ENCODE results near the gene ATP11A. TPM values are rescaled to one million over a fixed set of nuclear protein-coding genes. Genes with fewer than 3 reads are reported as not detected.

The ATP11A gene
- total and polyA plus RNA-seq, 2 experiments from 2014 or later, result 4.9 to 5.0 TPM

DNA sequence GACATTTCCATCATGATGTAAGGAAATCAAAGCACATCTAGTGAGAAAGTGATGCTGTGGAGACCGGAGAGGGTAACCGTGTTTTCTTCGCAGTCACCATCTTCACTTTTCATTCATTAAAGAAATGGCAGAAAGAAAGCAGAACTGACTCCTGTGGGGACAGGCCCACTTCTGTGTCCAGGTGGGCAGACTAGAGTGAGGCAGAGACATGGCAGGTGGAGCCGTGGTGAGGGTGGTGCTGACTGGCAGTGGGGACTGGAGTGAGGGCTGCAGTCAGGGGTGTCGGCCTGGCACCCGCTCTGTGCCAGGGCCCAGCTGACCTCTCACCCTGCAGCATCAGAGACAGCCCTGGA, 207.7 kb downstream of the ATP11A start:
- Histone ChIP-seq H3K36me3 (ENCODE audit: low read depth) (no peaks in the 10 kb centered on the region), H4K20me1 (ENCODE audit: insufficient read depth) (no peaks in the 10 kb centered on the region), H3K27me3 (replicated peaks; ENCODE audit: insufficient read depth) (peaks cover 62% of the 10 kb centered on the region), H3K4me2 (ENCODE audit: unreplicated experiment) (no peak overlapping the region), H3K4me1 (ENCODE audit: insufficient read depth) (no peaks in the 10 kb centered on the region), H3F3A (ENCODE audit: insufficient read depth) (no peaks in the 10 kb centered on the region), H3K9me2 (ENCODE audit: insufficient read depth) (no peaks in the 10 kb centered on the region), H3K9me3 (ENCODE audit: low read depth) (no peaks in the 10 kb centered on the region), H3K9ac (no peak overlapping the region), H3K27ac (no peak overlapping the region), H2AFZ (no peak overlapping the region), H3K4me3 (no peak overlapping the region), H3K79me2 (ENCODE audit: insufficient read depth) (no peaks in the 10 kb centered on the region)
- WGBS, 2 experiments (ENCODE audit: low coverage in 1 of 2, low lambda C conversion rate in 2 of 2, missing lambda C conversion rate in 2 of 2), result 90 to 91% methylated on average over 6 of the region's 6 CpGs
- TF ChIP-seq EZH2 (IDR thresholded peaks at IDR 0.05; ENCODE audit: insufficient read depth, poor library complexity, severe bottlenecking) (no peak), EZH2phosphoT487 (IDR thresholded peaks at IDR 0.05; ENCODE audit: insufficient read depth, low read depth) (no peak)
- in situ Hi-C loops (cut with MboI), result no loop called here
- no peak for DNase-seq

DNA sequence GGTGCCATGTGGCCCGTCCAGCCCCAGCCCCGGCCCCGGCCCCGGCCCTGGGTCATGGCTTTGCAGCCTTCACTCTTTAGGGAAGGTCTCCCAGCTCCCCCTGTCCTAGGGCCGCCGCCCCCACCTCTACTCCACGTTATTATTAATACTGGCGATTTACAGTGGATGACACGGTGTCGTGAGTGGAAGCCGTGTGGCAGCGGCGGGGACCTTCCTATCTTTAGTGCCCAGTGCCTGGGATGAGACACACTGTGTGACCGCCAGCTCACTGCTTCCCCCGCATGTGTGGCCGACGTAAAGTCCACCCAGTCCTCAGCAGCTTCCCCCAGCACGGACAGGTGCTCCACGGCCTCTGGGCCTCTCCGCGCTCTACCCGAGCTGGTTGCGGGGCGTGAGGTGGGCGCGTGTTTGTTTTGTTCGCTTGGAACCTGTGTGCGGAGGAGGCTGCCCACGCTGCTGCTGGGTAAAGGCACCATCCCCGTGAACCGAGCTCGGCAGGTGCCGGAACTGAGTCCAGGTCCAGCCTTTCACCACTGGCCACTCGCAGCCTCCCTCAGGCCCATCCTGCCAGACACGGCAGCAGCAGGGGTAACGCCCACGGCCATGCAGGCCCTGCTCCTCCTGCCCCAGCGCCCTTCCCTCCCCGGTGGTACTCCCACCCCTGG, 208.2 kb downstream of the ATP11A start:
- H2AFZ ChIP-seq, result no peak overlapping the region
- H3K4me3 ChIP-seq, result no peak overlapping the region
- H3K9me3 ChIP-seq (ENCODE audit: low read depth), result no peaks in the 10 kb centered on the region
- H3K9me2 ChIP-seq (ENCODE audit: insufficient read depth), result no peaks in the 10 kb centered on the region
- H3F3A ChIP-seq (ENCODE audit: insufficient read depth), result no peaks in the 10 kb centered on the region
- no peaks in the 10 kb centered on the region for H3K4me1 ChIP-seq (ENCODE audit: insufficient read depth)
- in situ Hi-C loops (cut with MboI), result no loop called here
- no peaks in the 10 kb centered on the region for H3K79me2 ChIP-seq (ENCODE audit: insufficient read depth)
- H3K9ac ChIP-seq, result no peak overlapping the region
- DNase-seq, result no peak
- no peaks in the 10 kb centered on the region for H3K36me3 ChIP-seq (ENCODE audit: low read depth)
- no peaks in the 10 kb centered on the region for H4K20me1 ChIP-seq (ENCODE audit: insufficient read depth)
- no peak overlapping the region for H3K27ac ChIP-seq
- no peak for TF ChIP-seq EZH2 (IDR thresholded peaks at IDR 0.05; ENCODE audit: insufficient read depth, poor library complexity, severe bottlenecking)
- TF ChIP-seq EZH2phosphoT487 (IDR thresholded peaks at IDR 0.05; ENCODE audit: insufficient read depth, low read depth), result no peak
- H3K27me3 ChIP-seq (replicated peaks; ENCODE audit: insufficient read depth), result peaks cover 62% of the 10 kb centered on the region
- 70 to 79% methylated on average over 28 to 39 of the region's 39 CpGs for WGBS, 2 experiments (ENCODE audit: low coverage in 1 of 2, low lambda C conversion rate in 2 of 2, missing lambda C conversion rate in 2 of 2)
- H3K4me2 ChIP-seq (ENCODE audit: unreplicated experiment), result no peak overlapping the region

DNA sequence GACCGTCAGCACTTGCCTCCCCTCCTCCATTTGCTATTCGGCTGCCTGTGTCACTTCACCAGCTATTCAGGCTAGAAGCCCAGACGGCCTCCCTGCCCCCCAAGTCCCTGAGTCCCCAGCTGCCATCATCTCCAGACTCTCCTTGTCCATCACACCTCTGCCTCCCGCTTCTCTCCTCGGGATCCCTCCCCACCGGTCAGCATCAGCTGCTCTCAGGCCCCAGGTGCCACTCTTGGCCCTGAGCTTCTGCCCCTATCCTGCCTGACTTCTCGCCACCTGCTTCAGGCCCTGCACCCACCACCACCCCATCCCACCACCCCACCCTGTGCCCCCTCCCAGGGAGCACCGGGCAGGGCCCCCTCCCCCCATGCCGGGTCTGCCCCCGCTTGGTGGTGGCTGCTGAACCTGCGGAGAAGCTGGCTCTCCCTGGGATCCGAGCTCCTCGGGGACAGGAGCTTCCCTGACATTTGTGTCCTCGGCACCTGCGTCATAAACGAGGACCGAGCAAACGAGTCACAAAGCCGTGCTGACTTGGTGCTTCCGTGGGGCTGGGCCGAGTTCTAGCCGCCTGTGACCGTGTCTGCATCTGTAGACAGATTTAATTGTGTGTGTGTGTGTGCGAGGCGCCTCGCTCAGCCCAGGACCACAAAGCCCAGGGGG, 208.9 kb downstream of the ATP11A start:
- WGBS, 2 experiments (ENCODE audit: low coverage in 1 of 2, low lambda C conversion rate in 2 of 2, missing lambda C conversion rate in 2 of 2), result 69 to 79% methylated on average over 16 to 26 of the region's 26 CpGs
- Histone ChIP-seq H3K4me3 (no peak overlapping the region), H3K27me3 (replicated peaks; ENCODE audit: insufficient read depth) (peaks cover 59% of the 10 kb centered on the region), H3K36me3 (ENCODE audit: low read depth) (no peaks in the 10 kb centered on the region), H3K9me2 (ENCODE audit: insufficient read depth) (no peaks in the 10 kb centered on the region), H2AFZ (no peak overlapping the region), H3K9ac (no peak overlapping the region), H3K79me2 (ENCODE audit: insufficient read depth) (no peaks in the 10 kb centered on the region), H3K27ac (no peak overlapping the region), H4K20me1 (ENCODE audit: insufficient read depth) (no peaks in the 10 kb centered on the region), H3F3A (ENCODE audit: insufficient read depth) (no peaks in the 10 kb centered on the region), H3K9me3 (ENCODE audit: low read depth) (no peaks in the 10 kb centered on the region), H3K4me2 (ENCODE audit: unreplicated experiment) (no peak overlapping the region), H3K4me1 (ENCODE audit: insufficient read depth) (no peaks in the 10 kb centered on the region)
- no peak for DNase-seq
- in situ Hi-C loops (cut with MboI), result no loop called here
- no peak for TF ChIP-seq EZH2 (IDR thresholded peaks at IDR 0.05; ENCODE audit: insufficient read depth, poor library complexity, severe bottlenecking)
- TF ChIP-seq EZH2phosphoT487 (IDR thresholded peaks at IDR 0.05; ENCODE audit: insufficient read depth, low read depth), result no peak

DNA sequence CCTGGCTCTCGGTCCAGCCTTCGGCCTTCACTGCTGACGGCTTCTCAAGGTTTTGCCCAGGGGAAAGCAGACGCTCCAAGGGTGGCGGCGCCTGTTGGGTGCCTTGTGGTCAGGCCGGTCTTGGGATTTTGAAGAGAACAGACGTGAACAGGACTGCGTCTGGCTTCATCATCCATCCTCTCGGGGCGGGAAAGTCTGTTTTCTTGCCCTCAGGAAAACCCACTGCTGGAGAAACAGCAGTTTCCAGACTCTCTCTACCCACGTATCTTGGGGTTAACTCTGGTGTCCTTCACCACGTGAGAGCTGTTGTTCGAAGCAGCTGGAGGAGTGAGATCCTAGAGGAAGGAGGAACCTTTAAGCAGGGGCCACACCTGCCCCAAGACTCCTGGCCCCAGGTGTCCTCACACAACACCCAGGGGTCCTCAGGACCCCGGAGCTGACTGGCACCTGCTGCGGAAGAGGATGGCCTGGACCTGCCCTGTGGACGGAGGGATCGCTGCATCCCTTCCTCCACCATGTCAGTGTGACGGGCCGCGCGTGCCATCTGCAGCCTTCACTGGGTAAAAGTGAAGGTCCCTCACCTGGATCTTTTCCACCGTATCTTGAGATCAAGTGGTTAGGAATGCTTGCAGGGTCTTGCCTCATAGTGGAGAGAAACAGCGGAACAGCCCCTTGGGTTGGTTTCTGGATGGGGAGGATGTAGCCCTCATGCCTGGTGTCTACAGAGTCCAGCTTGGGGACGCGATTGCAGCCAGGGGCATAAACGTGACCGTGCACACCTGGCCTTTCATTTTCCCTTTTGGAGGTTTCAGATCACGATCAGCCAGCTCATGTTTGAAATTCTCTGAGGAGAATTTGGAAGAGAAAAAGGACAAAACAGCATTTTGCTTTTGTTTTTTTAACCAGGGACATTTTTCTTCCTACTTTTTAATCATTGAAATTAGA, 209.7 kb downstream of the ATP11A start:
- H3K4me1 ChIP-seq (ENCODE audit: insufficient read depth), result no peaks in the 10 kb centered on the region
- in situ Hi-C loops (cut with MboI), result no loop called here
- H3K9ac ChIP-seq, result no peak overlapping the region
- 69 to 74% methylated on average over 29 of the region's 29 CpGs for WGBS, 2 experiments (ENCODE audit: low coverage in 1 of 2, low lambda C conversion rate in 2 of 2, missing lambda C conversion rate in 2 of 2)
- H3K79me2 ChIP-seq (ENCODE audit: insufficient read depth), result no peaks in the 10 kb centered on the region
- H3K9me2 ChIP-seq (ENCODE audit: insufficient read depth), result no peaks in the 10 kb centered on the region
- DNase-seq, result no peak
- H3K36me3 ChIP-seq (ENCODE audit: low read depth), result no peaks in the 10 kb centered on the region
- H3F3A ChIP-seq (ENCODE audit: insufficient read depth), result no peaks in the 10 kb centered on the region
- TF ChIP-seq EZH2phosphoT487 (IDR thresholded peaks at IDR 0.05; ENCODE audit: insufficient read depth, low read depth) (no peak), EZH2 (IDR thresholded peaks at IDR 0.05; ENCODE audit: insufficient read depth, poor library complexity, severe bottlenecking) (no peak)
- H2AFZ ChIP-seq, result no peak overlapping the region
- H3K9me3 ChIP-seq (ENCODE audit: low read depth), result no peaks in the 10 kb centered on the region
- H4K20me1 ChIP-seq (ENCODE audit: insufficient read depth), result no peaks in the 10 kb centered on the region
- H3K4me2 ChIP-seq (ENCODE audit: unreplicated experiment), result no peak overlapping the region
- H3K27ac ChIP-seq, result no peak overlapping the region
- H3K27me3 ChIP-seq (replicated peaks; ENCODE audit: insufficient read depth), result peaks cover 55% of the 10 kb centered on the region
- H3K4me3 ChIP-seq, result no peak overlapping the region
